Ectodermal cell (in vitro differentiated cells): ENCODE data around the gene SGMS1.

Experiments
- H3K27ac ChIP-seq: 2 replicates; pipeline ENCODE4 v1.7.0; 2013; ENCODE audit warnings: mild to moderate bottlenecking, low read depth, low read length; ENCODE audit not compliant: insufficient read depth, poor library complexity, severe bottlenecking
- H3K27me3 ChIP-seq: 2 replicates; pipeline ENCODE4 v1.7.0; 2013; ENCODE audit warnings: mild to moderate bottlenecking, low read length; ENCODE audit not compliant: insufficient read depth, control insufficient read depth, poor library complexity, severe bottlenecking
- H3K36me3 ChIP-seq: one replicate; pipeline ENCODE4 v1.7.0; 2013; ENCODE audit warnings: low read length; ENCODE audit not compliant: control insufficient read depth, insufficient read depth
- H3K4me1 ChIP-seq: one replicate; pipeline ENCODE4 v1.7.0; 2013; ENCODE audit warnings: low read length; ENCODE audit not compliant: control insufficient read depth, insufficient read depth
- H3K4me3 ChIP-seq: 2 replicates; pipeline ENCODE4 v1.7.0; 2013; ENCODE audit warnings: low read depth, low read length, control low read depth; ENCODE audit not compliant: insufficient read depth
- H3K9me3 ChIP-seq: 2 replicates; pipeline ENCODE4 v1.7.0; 2013; ENCODE audit warnings: mild to moderate bottlenecking, low read length, moderate library complexity; ENCODE audit not compliant: control insufficient read depth
- WGBS, 2 experiments: methylation state at CpG; one replicate each; pipeline ENCODE4 v1.1.7; 2013; ENCODE audit warnings: missing lambda C conversion rate in 2 of 2; 5-methylcytosine and 5-hydroxymethylcytosine counted together

The SGMS1 gene

GRCh38 chr10:50395271-50395670 is 228.5 kb downstream of the SGMS1 start:
- WGBS, 2 experiments, result 95% methylated on average over 1 of the region's 1 CpG
- H3K36me3 ChIP-seq, result no peaks in the 10 kb centered on the region
- H3K27me3 ChIP-seq, result no peaks in the 10 kb centered on the region
- H3K4me3 ChIP-seq, result no peak overlapping the region
- H3K9me3 ChIP-seq, result no peaks in the 10 kb centered on the region
- H3K27ac ChIP-seq, result no peak overlapping the region
- no peaks in the 10 kb centered on the region for H3K4me1 ChIP-seq

GRCh38 chr10:50394832-50395231 is 228.9 kb downstream of the SGMS1 start:
- H3K27me3 ChIP-seq, result no peaks in the 10 kb centered on the region
- 94 to 97% methylated on average over 2 to 3 of the region's 3 CpGs for WGBS, 2 experiments

GRCh38 chr10:50393784-50394467 is 229.8 kb downstream of the SGMS1 start:
- Histone ChIP-seq H3K4me3 (no peak overlapping the region), H3K36me3 (no peaks in the 10 kb centered on the region), H3K9me3 (no peaks in the 10 kb centered on the region), H3K27me3 (no peaks in the 10 kb centered on the region), H3K27ac (no peak overlapping the region), H3K4me1 (no peaks in the 10 kb centered on the region)
- 92 to 95% methylated on average over 6 of the region's 6 CpGs for WGBS, 2 experiments

More at GRCh38 chr10:50394832-50395231, 228.9 kb downstream of the SGMS1 start:
- H3K36me3 ChIP-seq, result no peaks in the 10 kb centered on the region
- H3K9me3 ChIP-seq, result no peaks in the 10 kb centered on the region
- no peak overlapping the region for H3K4me3 ChIP-seq
- no peaks in the 10 kb centered on the region for H3K4me1 ChIP-seq
- H3K27ac ChIP-seq, result no peak overlapping the region

- Histone ChIP-seq H3K4me3 (no peak overlapping the region), H3K9me3 (no peaks in the 10 kb centered on the region), H3K27me3 (no peaks in the 10 kb centered on the region), H3K36me3 (no peaks in the 10 kb centered on the region), H3K27ac (no peak overlapping the region), H3K4me1 (no peaks in the 10 kb centered on the region)
- WGBS, 2 experiments, result 92 to 94% methylated on average over 6 of the region's 6 CpGs
Observed at GRCh38 chr10:50392966-50393718, 230.6 kb downstream of the SGMS1 start.

- no peak overlapping the region for H3K27ac ChIP-seq
- H3K4me1 ChIP-seq, result no peaks in the 10 kb centered on the region
- no peaks in the 10 kb centered on the region for H3K36me3 ChIP-seq
- no peaks in the 10 kb centered on the region for H3K27me3 ChIP-seq
- no peak overlapping the region for H3K4me3 ChIP-seq
- 95 to 96% methylated on average over 5 of the region's 5 CpGs for WGBS, 2 experiments
- no peaks in the 10 kb centered on the region for H3K9me3 ChIP-seq
Observed at GRCh38 chr10:50392426-50392825, 231.3 kb downstream of the SGMS1 start.

- 91 to 95% methylated on average over 1 to 2 of the region's 2 CpGs for WGBS, 2 experiments
- Histone ChIP-seq H3K4me1 (no peaks in the 10 kb centered on the region), H3K4me3 (no peak overlapping the region), H3K9me3 (no peaks in the 10 kb centered on the region), H3K27ac (no peak overlapping the region), H3K36me3 (no peaks in the 10 kb centered on the region), H3K27me3 (no peaks in the 10 kb centered on the region)
Observed at GRCh38 chr10:50390302-50390701, 233.5 kb downstream of the SGMS1 start.

- 92 to 95% methylated on average over 2 of the region's 2 CpGs for WGBS, 2 experiments
- Histone ChIP-seq H3K4me1 (no peaks in the 10 kb centered on the region), H3K36me3 (no peaks in the 10 kb centered on the region), H3K4me3 (no peak overlapping the region), H3K9me3 (no peaks in the 10 kb centered on the region), H3K27me3 (no peaks in the 10 kb centered on the region), H3K27ac (no peak overlapping the region)
Observed at GRCh38 chr10:50388181-50388580, 235.6 kb downstream of the SGMS1 start.

GRCh38 chr10:50387732-50388073 is 236.1 kb downstream of the SGMS1 start:
- H3K27ac ChIP-seq, result no peak overlapping the region
- H3K27me3 ChIP-seq, result no peaks in the 10 kb centered on the region
- no peak overlapping the region for H3K4me3 ChIP-seq
- no peaks in the 10 kb centered on the region for H3K36me3 ChIP-seq
- no peaks in the 10 kb centered on the region for H3K9me3 ChIP-seq
- no peaks in the 10 kb centered on the region for H3K4me1 ChIP-seq
- 93 to 95% methylated on average over 2 of the region's 2 CpGs for WGBS, 2 experiments

- Histone ChIP-seq H3K4me1 (no peaks in the 10 kb centered on the region), H3K4me3 (no peak overlapping the region), H3K36me3 (no peaks in the 10 kb centered on the region), H3K27me3 (no peaks in the 10 kb centered on the region), H3K9me3 (no peaks in the 10 kb centered on the region), H3K27ac (no peak overlapping the region)
- WGBS, 2 experiments, result 93 to 94% methylated on average over 2 to 6 of the region's 7 CpGs
Observed at GRCh38 chr10:50387007-50387731, 236.6 kb downstream of the SGMS1 start.

- H3K36me3 ChIP-seq, result no peaks in the 10 kb centered on the region
- 91 to 93% methylated on average over 2 of the region's 2 CpGs for WGBS, 2 experiments
- no peak overlapping the region for H3K27ac ChIP-seq
- H3K9me3 ChIP-seq, result no peaks in the 10 kb centered on the region
- H3K4me1 ChIP-seq, result no peaks in the 10 kb centered on the region
- no peaks in the 10 kb centered on the region for H3K27me3 ChIP-seq
- no peak overlapping the region for H3K4me3 ChIP-seq
Observed at GRCh38 chr10:50385624-50386023, 238.1 kb downstream of the SGMS1 start.
